ENCODE results near the gene MAN1C1.

DNA sequence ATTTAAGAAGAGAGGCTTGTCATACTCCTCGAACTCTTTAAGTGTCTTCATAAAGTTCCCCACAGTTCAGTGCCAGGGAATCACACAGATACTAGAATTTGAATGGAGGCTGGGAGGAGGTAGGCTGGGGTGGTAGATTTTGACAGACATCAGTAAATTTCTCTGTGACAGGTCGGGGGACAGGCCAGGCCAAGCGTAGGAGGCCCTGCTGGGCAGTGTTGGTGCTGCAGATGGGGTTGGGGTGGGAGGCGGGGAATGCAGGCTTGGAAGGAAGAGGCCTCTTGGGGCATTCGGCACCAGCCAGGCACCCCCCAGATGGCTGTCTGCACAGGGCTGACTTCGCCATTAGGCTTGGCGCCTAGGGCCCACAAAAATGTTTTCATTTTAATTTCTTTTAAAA, 84.0 kb downstream of the MAN1C1 start:
- no peak for TF ChIP-seq GATA2 (IDR thresholded peaks at IDR 0.05; ENCODE audit: insufficient read depth, insufficient read length, low read depth, low read length)
- TF ChIP-seq CTCF (IDR thresholded peaks at IDR 0.05; ENCODE audit: extremely low read depth in 1 of 2, insufficient read depth in 1 of 2, low read depth in 1 of 2, low read length in 2 of 2): no peak
- no peak for TF ChIP-seq FOS (IDR thresholded peaks at IDR 0.05; ENCODE audit: borderline replicate concordance, insufficient read depth, low read length)
- TF ChIP-seq POLR2A (IDR thresholded peaks at IDR 0.05; ENCODE audit: low read depth, low read length): no peak
- TF ChIP-seq EZH2 (IDR thresholded peaks at IDR 0.05; ENCODE audit: borderline replicate concordance, low read depth, low read length, severe bottlenecking): no peak

All from endothelial cell of umbilical vein (primary cell).